DND-41 (cell line): Measurements from ENCODE around the gene CAPSL.

Experiments
- EZH2 ChIP-seq: IDR thresholded peaks from 3 replicates; pipeline ENCODE4 v1.6.1; 2012; ENCODE audit warnings: borderline replicate concordance, low read depth, mild to moderate bottlenecking, moderate library complexity, low read length, inconsistent platforms; ENCODE audit not compliant: severe bottlenecking
- TF ChIP-seq, protein P1 (sequence below): IDR thresholded peaks from 2 replicates; pipeline ENCODE4 v1.5.1; 2012; ENCODE audit warnings: borderline replicate concordance, low read length, moderate library complexity, mild to moderate bottlenecking; ENCODE audit not compliant: poor library complexity, severe bottlenecking; ENCODE audit errors: extremely low read depth

DNA sequence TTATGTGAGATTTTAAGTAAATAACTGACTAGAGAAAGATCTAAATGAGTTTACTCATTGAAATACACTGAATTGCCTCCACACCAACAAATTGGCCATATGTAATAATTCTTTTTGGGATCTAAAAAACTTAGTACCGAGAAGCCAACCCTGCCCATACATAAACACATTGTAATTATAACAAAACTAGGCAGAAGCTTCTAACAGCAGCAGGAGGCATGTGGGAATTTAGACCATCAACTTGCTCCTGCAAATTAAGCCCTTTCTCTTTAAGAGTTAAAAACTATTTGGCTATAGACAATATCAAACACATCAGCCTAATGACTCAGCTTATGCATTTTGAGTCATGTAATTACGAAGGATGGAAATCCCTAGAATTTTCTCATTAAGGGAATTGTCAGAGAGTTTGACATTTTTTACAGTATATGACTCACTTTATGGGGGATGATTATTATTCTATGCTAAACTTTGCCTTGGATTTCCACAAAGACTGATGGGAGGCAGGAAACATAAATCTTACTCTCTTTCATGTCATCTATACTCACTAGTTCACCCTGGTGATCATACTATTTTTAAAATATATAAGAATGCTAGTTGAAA lies 80.7 kb downstream of the CAPSL start:
- TF ChIP-seq, protein P1, sequence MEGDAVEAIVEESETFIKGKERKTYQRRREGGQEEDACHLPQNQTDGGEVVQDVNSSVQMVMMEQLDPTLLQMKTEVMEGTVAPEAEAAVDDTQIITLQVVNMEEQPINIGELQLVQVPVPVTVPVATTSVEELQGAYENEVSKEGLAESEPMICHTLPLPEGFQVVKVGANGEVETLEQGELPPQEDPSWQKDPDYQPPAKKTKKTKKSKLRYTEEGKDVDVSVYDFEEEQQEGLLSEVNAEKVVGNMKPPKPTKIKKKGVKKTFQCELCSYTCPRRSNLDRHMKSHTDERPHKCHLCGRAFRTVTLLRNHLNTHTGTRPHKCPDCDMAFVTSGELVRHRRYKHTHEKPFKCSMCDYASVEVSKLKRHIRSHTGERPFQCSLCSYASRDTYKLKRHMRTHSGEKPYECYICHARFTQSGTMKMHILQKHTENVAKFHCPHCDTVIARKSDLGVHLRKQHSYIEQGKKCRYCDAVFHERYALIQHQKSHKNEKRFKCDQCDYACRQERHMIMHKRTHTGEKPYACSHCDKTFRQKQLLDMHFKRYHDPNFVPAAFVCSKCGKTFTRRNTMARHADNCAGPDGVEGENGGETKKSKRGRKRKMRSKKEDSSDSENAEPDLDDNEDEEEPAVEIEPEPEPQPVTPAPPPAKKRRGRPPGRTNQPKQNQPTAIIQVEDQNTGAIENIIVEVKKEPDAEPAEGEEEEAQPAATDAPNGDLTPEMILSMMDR, result no peak
- TF ChIP-seq EZH2, result no peak
